C4-2B (cell line): ENCODE measurements around the gene LMAN2.

Source experiments
- H3K27ac ChIP-seq: fragments of 450-650 bp; 2 replicates; pipeline ENCODE4 v1.5.1; 2017
- CTCF ChIP-seq: fragments of 450-650 bp; conservative IDR thresholded peaks from 2 replicates; pipeline ENCODE4 v1.5.1; 2017; ENCODE audit warnings: mild to moderate bottlenecking
- ZFX ChIP-seq: fragments of 450-650 bp; IDR thresholded peaks from 2 replicates; pipeline ENCODE4 v1.6.1; 2017

Gene LMAN2

DNA sequence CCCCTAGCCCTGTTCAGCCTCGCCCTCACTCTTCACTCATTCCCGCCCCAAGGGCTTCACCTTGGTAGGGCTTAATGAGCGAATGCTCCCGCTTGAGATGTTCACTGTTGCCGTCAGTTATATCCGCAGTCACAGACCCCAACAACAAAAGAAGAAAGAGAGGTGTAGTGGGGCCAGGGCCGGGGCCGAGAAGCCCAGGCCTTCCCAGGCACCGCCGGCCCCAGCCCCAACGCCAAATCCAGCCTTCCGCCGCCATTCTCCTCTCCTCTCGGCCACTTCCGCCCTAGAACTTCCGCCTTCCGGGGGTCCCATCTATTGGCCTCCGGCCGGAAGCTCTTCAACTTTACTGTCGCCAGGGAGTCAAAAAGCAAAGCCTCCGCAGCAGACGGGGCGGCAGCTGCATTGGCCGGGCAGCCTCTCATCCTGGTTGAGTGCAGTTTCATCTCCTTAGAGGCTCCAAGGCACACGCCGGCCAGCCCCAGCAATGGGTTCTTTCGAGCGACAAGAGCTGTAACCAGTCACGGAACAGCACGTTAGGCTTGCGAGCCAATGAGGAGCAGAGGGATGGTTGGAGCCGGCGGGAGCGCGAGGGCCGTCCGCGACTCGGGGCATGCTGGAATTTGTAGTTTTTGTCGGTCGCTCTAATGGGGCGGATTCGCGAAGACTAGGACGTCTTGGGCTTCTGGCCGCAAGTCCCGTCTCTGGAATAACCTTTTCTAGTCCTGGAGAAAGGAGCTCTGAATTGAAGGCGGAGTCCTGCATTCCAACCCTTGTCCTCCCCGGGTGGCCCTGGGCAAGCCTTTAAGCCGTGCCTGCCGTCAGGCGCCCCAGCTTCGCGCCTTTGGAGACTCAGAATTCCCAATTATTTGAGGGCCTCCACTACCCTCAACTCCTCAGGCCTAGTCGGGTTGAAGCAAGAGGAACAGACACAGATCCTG lies at the start of gene LMAN2:
LMAN2 (minus strand) TSS at position 277 of the 938 bp plus-strand sequence; CDS start at position 256, 21 bp downstream.
- peak within 1 kb of the TSS; percentile 85 for H3K27ac ChIP-seq
- TF ChIP-seq ZFX (peak; percentile 54; the same call in 1 of the 2 replicates), CTCF (no peak)

DNA sequence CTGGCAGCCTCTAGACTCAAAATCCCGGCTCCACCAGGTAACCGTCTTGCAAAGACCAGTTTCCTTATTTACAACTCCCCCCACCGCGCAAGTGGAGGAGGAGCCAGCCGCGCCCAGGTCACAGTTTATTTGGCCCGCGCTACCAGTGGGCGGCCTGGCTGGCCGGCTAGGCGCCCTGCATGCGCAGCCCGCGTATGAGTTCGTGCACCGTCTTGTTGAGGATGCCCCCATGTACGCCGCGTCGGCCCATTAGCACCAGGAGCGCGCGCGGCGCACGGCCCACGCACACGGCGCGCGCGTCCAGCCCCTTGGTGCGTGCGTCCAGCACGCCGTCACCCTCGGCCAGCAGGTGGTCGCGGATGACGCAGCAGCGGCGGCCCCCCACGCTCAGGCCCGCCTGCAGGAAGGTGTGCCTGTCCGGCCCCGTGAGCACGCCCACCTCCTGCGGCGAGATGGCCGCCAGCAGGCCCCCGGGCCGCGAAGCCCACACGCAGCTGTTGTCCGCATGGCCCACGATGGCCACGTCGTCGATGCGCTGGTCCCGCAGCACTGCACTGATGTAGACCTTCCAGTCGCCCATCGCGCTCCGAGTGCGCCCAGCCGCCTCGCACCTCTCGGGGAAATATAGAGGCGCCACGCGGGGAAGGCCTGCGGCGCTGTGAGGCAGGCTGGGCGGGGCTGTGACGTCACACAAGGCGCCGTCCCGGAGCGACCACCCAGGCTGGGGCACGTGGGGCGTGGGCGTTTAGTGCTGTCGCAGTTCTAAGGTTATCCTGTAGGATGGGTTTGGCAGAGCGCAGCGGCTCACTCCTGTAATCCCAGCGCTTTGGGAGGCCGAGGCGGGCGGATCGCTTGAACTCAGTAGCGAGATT lies 48.8 kb upstream of the LMAN2 start, which contains the start of gene PFN3:
PFN3 (minus strand) TSS at position 665 of the 872 bp plus-strand sequence; CDS start at position 580, 85 bp downstream.
- H3K27ac ChIP-seq: peak within 1 kb of the TSS; percentile 96
- TF ChIP-seq CTCF (no peak), ZFX (no peak)

DNA sequence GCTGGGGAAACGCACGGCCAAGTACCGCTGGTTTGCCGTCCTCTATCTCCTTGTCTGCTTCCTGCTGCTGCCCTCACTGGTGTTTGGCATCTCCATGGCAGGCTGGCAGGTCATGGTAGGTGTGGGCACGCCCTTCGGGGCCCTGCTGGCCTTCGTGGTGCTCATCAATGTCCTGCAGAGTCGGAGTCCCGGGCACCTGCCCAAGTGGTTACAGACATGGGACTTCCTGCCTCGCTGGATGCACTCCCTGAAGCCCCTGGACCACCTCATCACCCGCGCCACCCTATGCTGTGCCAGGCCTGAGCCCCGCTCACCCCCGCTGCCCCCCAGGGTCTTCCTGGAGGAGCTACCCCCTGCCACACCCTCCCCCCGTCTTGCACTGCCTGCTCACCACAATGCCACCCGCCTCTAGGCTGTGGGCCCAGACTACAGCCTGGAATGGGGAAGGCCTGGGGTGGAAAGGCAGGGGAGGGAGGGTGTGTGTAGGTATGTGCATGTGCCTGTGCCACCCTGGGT lies 46.5 kb upstream of the LMAN2 start:
- no peak for TF ChIP-seq CTCF
- no peak for TF ChIP-seq ZFX

GRCh38 chr5:177396807-177397206 lies 45.3 kb upstream of the LMAN2 start:
- no peak overlapping the region for H3K27ac ChIP-seq
- TF ChIP-seq ZFX (no peak), CTCF (no peak)

More for the DNA sequence above, 46.5 kb upstream of the LMAN2 start:
- H3K27ac ChIP-seq: no peak overlapping the region

GRCh38 chr5:177396078-177396477 lies 44.6 kb upstream of the LMAN2 start:
- H3K27ac ChIP-seq: no peak overlapping the region
- TF ChIP-seq CTCF (no peak), ZFX (no peak)

DNA sequence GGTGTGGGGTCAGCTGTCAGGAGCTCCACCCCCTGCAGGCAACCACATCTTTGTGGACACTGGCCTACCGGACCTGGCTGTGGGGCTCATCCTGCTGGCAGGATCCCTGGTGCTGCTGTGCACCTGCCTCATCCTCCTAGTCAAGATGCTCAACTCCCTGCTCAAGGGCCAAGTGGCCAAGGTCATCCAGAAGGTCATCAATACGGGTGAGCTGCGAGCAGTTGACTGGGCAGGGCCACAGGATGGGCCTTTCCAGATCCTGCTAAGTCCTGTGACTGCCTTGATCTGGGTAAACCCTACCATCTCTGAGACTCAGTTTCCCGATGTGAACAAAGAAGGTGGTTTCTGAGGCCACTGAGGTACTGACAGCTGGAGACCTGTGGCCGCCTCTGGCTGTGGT lies 42.5 kb upstream of the LMAN2 start:
- H3K27ac ChIP-seq: no peak overlapping the region
- TF ChIP-seq ZFX (no peak), CTCF (no peak)
